GM13976 (cell line): ENCODE data around the gene KCNMB1.

Experiments
- DNase-seq: peaks from one replicate; pipeline ENCODE4 v3.0.0; 2012; ENCODE audit warnings: low spot score
- CTCF ChIP-seq: IDR thresholded peaks from 2 replicates; pipeline ENCODE4 v1.5.1; 2012; ENCODE audit warnings: borderline replicate concordance, mild to moderate bottlenecking; ENCODE audit not compliant: insufficient read depth; ENCODE audit errors: extremely low read depth, missing control alignments, control extremely low read depth
- in situ Hi-C: fragments of 300-500 bp; cut with MboI; formaldehyde crosslinking; loops from one replicate; pipeline ENCODE4 v1.12.0; 2022; ENCODE audit warnings: low sequenced_read_pairs, mixed read lengths, inconsistent platforms; ENCODE audit not compliant: unreplicated experiment

Gene KCNMB1

GRCh38 chr5:170375283-170375682 is 13.9 kb downstream of the KCNMB1 start:
- no peak for TF ChIP-seq CTCF
- DNase-seq: no peak
- in situ Hi-C loops: no loop called here

GRCh38 chr5:170372971-170373370 is 16.2 kb downstream of the KCNMB1 start:
- no peak for TF ChIP-seq CTCF
- no peak for DNase-seq
- in situ Hi-C loops: no loop called here

GRCh38 chr5:170368586-170368985 is 20.6 kb downstream of the KCNMB1 start:
- DNase-seq: no peak
- in situ Hi-C loops: no loop called here

GRCh38 chr5:170366276-170366675 is 22.9 kb downstream of the KCNMB1 start:
- no peak for TF ChIP-seq CTCF
- in situ Hi-C loops: no loop called here
- DNase-seq: no peak

More at GRCh38 chr5:170368586-170368985, 20.6 kb downstream of the KCNMB1 start:
- no peak for TF ChIP-seq CTCF

GRCh38 chr5:170365831-170366230 is 23.3 kb downstream of the KCNMB1 start:
- in situ Hi-C loops: no loop called here
- DNase-seq: no peak
- no peak for TF ChIP-seq CTCF

- DNase-seq: no peak
- TF ChIP-seq CTCF: no peak
- in situ Hi-C loops: no loop called here
Measured at GRCh38 chr5:170365011-170365410, 24.2 kb downstream of the KCNMB1 start.

GRCh38 chr5:170363671-170364070 is 25.5 kb downstream of the KCNMB1 start:
- TF ChIP-seq CTCF: no peak
- no peak for DNase-seq
- in situ Hi-C loops: no loop called here
